CD4-positive, alpha-beta T cell treated with Interleukin-6 for 4 hours (primary cell): ENCODE data around the gene PLCD3.
A peak's percentile ranks its signal among the peaks of the same experiment; 100 is the strongest.
"Not testable (repeated sequence)": the region's sequence is repeated elsewhere in the genome, so short reads cannot be mapped to it uniquely, and the experiment has no call there.

Experiments used
- DNase-seq: peaks from one replicate; pipeline ENCODE4 v3.0.0-alpha.2; 2020; ENCODE audit warnings: mixed read lengths

PLCD3 gene

DNA sequence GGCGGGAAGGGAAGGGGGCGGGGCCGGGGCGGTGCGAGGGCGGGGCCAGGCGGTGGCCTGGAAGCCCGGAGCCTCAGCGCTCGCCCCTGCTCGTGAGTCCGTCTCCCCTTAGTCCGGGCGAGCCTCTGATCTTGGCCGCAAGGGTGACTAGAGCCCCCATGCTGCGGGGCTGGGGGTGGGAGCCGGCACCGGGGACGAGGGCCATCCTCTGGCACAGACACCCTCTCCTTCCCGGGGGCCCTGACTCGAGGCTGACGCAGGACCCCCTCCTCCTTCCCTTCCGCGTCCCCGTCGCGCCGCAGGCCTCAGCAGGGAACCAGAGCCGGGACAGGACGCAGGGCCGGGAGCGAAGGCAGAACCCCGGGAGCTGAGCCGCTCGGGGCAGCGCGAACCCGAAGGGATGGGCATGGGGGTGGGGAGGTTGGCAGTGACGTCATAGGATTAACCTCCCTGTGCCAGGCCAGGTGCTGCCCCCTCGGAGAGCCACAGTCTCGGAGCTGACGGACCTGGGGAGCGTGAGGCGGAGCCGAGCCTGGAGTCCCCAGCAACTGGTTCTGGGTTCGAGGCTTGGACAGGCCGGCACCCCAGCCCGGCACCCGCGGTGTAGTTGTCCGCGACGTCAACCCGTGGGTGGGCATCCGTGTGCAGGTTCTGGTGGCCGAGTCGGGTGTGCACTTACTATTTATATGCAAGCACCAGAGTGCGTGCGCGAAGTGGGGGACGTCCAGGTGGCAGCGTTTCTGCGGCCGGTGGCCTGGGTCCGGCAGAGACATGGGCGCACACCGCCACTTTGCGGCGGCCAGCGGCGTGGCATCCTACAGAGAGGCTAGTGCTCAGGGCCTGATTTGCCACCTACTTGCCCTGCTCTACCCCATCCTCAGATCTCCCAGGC, 503 bp upstream of the PLCD3 start:
- DNase-seq = peak; percentile 67

DNA sequence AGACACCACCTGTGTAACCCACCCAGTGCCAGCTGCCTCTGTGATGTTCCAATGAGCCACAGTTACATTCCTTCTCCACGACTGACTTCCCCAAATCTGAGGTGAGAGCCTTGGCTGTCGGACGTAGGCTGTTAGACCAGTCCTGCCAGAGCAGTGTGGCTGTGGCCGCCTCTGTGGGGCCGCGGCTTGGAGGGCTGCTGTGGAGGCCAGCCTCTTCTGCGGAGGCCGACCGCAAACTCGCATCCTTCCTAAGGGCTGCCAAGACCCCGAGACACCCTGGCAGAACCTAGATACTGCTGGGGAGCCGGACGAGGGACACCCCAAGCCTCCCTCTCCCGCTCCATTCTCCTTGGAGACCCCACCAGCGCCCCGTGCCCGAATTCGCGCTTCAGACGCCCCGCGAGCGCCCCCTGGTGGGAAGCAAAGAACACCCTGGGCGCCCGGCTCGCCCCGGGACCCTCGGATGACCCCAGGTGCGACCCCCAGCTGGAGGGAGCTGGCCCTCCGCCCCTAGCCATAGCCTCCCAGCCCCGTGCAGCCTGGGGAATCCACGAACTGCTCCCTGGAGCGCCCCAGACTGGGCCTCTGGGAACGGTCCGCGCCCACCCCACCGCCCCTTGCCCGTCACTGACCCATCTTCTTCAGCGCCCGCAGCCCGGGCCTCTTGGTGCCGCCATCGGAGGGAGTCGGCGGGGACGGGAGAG, 547 bp downstream of the PLCD3 start:
- peak; percentile 63 for DNase-seq

DNA sequence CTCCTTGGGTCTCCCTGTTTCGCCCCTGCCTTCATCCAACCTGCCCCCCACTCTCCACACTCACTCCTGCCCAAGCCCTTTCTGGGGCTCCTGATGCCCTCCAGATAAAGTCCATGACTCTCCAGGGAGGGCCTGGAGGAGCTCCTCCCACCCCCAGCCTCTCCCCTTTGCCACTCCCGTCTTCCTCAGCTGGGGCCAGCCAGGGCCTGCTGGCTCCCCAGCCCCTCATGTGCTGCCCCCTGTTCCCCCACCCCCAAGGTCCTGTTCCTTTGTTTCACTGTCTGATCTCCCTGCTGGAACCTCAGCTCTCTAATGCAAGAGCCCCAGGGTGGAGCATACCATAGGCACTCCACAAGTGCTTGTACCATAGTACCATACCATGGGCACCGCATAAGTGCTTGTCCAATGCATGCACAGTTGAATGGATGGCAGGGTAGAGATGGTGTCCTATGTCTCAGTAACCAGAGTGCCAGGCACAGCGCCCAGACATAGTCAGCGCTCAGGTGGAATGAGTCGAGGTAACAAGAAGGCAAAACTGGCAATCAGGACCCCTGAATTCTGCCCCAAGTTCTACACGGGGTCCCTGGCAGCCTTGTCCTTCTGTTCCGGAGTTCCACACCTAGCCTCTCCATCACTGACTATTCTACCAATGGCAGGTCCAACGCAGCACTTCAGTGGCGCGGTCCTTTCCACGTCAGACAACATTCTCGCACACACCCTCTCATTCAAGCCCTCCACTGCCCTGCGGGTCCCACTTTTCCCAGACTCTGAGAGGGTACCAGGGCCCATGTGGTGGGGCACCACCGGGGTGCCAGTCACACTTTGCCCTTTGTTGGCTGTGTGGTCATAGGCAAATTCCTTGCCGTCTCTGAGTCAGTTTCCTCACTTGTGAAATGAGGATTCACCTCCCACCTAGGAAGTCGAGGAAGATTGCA, 1.4 kb downstream of the PLCD3 start:
- DNase-seq = no peak

DNA sequence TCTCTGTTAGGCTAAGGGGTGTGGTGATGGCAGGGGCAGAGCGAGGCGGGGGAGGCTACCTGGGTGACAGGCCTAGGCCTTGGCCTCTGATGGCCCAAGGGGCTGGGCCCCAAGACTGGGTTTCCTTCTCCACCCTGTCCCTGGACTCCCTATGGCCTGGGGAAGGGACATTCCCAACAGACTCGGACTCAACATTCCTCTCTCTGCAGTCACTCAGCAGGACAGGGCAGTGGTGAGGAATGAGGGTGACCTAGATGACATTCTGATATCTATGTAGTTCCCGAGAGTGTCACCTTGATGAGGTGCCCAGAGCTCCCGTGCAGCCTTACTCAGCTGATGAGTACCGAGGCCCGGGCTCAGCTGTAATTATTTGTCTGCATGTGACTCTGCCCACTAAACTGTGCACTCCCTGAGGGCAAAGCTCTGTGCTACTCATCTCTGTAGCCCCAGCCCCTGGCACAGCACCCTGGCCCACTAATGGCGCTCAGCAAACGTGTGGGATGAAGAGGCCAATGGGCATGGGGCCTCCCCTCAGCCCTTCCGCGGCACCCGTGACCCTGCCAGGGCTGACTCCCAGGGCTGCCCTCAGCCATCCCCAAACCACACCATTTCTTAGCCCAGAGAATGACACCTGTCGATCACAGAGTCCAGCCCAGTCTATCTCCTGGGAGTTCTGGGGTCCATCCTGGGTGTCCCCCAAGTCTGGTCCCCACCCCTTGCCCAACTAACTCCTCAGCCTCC, 2.2 kb downstream of the PLCD3 start:
- DNase-seq = no peak

DNA sequence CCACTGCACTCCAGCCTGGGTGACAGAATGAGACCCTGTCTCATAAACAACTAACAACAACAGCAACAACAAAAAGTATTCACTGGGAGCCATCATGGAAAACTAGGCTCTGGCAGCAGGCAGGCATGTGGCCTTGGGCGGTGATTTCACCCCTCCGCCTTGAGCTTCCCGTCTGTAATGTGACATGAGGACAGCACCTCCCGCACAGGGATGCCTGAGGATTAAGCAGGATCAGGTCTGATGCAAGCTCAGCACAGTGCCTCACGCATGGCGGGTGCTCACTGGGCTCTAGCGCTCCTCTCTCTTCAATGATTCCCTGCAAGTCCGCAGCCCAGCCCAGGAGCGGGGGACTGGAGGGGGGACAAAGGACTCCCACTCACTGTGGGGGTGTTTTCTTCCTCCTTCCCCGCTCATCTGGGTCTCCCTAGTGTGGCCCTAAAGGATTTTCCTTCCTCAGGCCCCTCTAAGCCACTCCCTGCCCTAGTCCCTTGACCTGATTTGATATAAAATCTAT, 2.8 kb downstream of the PLCD3 start:
- DNase-seq = no peak

DNA sequence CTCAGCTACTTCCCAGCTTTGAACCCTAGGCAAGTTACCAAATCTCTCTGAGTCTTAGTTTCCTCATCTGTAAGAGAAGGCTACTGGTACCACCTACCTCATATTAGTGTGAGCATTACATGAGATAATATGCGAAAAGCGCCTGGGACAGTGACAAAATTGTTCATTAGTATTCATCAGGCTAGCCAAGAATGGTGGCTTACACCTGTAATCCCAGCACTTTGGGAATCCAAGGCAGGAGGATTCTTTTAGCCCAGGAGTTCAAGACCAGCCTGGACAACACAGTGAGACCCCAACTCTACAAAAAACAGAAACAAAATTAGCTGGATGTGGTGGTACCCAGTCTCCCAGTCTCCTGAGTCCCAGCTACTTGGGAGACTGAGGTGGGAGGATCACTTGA, 3.3 kb downstream of the PLCD3 start:
- DNase-seq = no peak

DNA sequence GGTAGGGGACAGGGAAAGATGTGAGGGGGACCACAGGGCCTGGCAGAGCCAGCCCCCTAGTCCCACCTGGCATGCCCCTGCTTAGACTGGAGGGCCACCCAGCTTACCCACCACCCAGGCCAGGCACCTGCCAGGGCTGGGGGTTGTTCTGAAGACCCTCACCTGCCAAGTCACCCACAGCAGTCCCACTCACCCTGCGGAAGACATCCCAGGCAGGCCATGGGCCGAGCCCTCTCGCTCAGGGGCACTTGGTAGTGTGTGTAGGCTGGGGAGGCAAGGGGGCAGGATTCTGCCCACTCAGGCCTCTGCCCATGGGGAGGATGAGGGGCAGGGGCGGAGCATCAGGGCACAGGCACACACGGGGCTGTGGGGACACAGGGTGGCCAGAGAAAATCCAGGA, 4.0 kb downstream of the PLCD3 start:
- DNase-seq = no peak

DNA sequence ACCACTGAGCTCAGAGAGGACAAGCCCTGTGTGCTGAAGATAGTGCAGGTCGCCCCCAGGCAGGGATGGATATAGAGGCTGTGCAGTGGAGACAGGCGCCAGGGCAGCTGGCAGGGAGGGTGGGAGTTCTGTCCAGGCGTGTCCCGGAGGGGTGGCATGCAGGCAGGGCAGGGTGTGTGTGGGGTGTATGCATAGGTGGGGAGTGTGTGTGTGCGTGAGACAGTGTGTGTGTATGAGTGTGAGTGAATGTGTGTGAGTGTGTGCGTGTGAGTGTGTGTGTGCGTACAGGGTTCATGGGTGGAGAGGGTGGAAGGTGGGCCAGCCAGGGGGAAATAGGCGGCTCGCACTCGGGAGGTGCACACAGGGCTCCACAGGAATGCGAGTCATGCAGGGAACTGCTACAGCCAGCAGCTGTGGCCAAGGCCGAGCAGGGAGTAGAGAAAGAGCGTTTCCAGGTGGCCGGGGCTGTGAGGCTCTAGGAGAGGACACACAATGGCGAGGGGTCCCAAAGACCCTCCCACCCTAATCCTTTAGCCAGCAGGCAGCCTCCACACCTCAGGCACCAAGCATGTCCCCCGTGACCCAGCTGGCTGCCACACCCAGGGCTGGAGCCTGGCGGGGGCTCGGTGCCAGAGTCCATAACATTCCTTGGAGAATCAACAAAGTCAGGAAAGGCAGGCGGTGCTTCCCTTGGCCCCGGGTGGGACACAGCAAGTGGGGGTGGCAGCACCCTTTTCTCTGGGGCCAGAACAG, 4.6 kb downstream of the PLCD3 start:
- no peak for DNase-seq

DNA sequence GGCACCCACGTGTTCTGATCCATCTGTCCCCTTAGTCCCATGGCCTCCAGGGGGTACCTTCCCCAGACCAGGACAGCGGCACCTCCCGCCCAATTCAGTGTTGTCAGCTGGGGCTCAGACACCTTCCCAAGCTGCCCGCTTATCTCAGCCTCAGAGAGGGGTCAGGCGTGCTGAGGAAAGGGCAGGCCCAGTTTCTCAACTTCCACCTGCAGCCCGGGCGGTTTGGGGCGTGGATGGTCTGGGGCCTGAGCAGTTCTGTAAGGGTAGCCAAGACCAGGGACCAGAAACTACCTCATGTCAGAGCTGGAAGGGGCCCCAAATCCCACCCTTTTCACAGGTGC, 5.1 kb downstream of the PLCD3 start:
- DNase-seq = no peak

DNA sequence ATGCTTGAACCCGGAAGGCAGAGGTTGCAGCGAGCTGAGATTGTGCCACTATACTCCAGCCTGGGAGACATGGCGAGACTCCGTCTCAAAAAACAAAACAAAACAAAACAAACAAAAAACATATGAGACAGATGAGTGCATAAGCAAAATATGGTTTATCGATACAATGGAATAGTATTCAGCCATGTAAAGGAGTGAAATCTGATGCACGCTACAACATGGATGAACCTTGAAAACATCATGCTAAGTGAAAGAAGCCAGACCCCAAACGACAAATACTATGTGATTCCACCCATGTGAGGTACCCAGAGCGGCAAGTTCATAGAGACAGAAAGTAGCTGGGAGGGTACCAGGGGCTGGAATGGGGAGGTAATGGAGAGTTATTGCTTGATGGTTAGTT, 6.8 kb downstream of the PLCD3 start:
- DNase-seq = no peak

DNA sequence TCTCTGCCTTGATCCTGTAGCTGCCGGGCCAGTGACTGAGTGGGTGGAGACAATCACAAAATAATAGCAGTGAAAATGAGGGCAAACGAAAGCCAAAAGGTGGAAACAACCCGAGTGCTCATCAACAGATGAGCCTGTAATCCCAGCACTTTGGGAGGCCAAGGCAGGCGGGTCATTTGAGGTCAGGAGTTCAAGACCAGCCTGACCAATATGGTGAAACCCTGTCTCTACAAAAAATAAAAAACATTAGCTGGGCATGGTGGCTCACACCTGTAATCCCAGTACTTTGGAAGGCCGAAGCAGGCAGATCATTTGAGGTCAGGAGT, 7.6 kb downstream of the PLCD3 start:
- DNase-seq = not testable (repeated sequence)

DNA sequence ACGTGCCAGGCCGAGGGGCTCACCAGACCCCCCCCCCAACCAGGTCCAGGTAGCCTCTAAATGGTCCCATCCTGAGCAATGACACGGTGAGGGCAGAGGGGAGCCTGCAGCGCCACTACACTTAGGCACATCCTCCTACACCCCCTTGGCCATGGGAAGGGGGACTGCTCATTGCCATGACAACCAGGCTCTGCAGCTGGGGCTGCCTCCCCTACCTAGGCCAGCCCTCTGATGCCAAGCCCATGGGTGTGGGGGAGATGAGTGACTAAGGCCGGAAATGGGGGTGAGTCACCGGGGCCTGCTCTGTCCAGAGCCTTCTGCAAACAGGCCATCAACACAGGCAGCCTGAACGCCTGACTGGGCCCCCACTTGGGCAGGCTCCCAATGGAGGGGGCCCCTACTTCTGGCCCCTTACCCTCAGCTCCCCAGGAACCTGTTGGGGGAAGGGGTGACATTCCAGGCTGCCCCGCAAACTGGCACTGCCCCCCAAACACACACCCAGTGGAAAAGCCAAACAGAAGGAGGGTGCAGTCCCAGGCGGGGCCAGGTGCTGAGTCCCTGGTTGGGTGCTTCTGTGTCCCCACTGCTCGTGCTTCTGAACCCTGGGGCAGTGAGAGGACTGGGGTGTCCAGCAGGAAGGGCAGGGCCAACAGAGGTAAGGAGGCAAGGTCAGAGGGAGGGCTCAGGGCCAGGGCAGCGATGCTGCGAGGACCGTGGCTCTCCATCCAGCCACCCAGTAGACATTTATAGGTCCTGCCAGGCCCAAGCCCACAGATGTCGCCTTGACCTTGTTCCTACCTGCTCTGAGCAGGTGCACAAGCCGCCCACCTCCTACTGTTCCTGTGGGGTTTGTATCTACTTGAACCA, 8.2 kb downstream of the PLCD3 start:
- DNase-seq = peak; percentile 55

DNA sequence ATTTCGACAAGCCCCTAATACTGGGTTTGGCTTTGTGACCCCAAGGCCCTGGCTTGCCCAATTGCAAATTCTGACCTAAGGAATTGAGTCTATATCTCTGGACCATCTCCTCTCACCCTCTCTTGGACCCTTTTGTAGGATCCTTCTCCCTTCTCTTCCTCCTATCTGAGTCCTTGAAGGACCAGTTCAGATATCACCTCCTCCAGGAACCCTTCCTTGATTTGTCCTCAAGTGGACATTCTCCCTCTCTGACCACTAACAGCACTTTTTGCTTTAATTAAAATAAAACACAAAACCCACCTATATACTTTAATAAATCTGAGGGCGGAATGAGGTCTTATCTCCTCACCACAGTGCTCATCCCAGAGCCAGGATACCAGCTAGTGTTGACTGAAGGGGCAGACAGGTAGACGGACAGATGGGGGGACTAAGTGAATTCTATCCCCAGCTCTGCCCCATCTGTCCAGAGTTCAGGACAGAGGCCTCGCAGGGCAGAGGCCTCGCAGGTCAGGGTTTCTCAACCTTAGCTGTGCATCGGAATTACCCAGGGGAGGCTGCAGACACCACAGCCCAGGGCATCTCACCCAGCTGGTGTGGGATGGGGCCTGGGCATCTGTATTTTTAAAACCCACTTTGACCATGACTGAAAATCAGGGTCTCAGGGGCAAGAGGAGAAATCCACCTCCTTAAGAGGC, 9.1 kb downstream of the PLCD3 start:
- DNase-seq = no peak

DNA sequence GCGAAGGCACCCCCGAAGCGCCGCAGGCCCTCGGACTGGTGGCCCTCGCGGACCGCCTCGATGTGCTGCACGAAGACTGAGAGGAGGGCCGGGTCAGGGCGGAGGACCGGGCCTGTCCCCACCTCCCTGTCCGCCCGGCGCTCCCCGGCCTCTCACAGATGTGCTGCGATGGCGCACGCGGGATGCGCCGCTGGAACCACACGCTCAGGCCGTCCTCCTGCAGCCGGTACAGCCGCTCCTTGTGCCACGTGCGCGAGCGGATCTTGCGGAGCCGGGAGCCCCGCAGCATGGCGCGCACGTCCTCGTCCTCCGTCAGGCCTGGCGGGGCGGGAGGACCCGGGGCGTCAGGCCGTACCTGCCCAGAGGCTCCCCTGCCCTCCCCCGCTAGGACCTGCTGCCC, 11.3 kb downstream of the PLCD3 start:
- no peak for DNase-seq

DNA sequence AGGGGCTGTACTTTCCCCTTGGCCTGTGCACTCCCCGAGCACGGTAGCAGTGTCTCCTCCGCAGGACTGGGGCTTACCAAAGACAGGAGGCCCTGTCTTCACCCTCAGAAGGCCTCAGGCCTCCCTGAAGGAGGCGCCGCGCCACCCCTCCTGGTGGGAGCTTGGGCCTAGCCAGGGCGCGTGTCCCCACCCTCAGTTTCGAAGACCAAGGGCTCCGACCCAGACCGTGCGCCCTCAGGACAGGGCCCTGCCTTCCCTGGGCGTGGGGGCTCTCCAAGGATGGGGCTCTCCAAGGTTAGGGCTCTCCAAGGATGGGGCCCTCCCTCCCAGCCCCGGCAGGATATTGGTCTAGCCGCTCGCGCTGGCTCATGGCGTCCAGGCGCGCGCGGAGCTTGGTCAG, 11.8 kb downstream of the PLCD3 start:
- DNase-seq = no peak

DNA sequence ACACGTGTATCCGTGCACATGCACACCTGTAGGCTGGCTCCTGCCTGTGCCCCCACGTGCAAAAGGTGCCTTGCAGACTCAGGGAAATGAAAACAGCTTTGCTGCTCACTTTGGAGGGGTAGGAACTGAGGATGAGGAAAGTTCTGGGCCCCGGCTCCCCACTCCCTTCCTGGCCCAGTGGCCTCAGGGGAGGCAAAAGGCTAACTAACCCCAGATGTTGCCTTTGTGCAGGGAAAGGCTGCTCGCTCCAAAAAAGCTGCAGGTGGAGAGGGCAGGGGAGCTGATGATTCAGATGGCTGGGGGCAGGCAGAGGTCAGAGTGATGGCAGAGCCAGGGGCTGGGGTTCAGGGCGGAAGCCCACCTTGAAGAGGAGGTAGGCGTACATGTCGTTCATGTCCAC, 12.4 kb downstream of the PLCD3 start:
- no peak for DNase-seq

DNA sequence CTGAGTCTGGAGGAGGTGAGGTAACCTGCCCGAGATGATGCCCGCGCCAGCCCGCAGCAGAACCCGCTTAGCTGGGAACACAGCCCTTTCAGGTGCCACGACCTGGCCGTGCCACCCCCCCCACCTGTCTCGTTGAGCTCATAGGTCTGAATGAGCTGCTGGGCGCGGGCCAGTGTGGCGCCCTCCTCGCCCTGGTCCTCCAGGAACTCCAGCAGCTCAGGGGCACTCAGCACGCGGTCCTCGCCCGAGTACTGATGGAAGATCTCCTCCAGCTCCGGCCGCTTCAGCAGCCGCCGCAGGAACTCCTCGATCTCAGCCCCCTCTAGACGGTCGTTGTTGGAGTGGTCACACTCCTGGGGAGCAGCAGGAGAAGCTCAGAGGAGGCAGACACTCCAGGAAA, 13.6 kb downstream of the PLCD3 start:
- no peak for DNase-seq

DNA sequence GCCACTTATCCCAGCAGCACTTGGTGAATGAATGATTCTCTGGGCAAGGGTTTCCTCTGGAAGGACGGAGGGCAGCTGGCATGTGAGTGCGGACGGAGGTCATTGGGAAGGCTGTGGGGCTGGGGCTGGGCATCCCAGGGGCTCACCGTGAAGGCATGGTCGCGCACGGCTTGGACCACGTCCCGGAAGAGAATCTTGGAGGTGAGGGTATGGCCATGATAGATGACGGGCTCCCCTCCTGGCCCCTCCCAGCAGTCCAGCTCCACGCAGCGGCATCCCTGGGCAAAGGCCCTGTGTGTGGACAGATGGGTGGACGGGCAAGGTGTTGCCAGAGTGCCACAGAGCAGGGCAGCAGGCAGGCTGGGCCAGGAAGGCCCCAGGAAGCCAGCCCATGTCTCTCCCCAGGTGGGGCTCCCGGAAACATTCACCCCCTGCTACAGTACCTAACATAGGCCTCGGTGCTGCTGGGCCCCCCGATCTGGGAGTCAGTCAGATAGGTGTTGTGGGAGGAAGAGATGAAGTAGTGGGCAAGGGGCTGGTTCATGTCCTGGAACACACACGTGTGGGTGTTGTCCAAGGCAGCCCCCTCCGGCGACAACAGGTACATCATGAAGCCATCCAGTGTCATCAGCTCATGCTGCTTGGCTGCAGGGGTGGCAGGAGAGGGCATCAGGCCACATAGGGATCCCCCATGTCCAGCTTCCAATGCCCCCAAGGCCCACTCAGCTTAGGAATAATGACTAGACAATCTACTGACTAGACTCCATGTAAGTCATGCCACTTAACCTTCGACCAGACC, 14.3 kb downstream of the PLCD3 start:
- no peak for DNase-seq

DNA sequence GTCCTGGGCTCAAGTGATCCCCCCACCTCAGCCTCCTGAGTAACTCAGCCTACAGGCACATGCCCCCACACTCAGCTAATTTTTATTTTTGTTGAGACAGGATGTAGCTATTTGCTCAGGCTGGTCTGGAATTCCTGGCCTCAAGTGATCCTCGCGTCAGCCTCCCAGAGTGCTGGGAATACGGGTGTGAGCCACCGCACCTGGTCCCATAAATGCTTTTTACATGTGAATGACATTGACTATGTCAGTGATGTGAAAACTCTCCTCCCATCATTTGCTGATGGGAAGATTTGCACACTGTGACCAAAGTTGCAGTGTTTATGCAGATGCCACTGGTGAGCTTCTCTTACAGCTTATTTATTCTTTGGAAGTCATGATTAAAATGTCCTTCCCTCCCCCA, 15.0 kb downstream of the PLCD3 start:
- DNase-seq = no peak
